Measurements from ENCODE around the gene ERC2.
A peak's percentile ranks its signal among the peaks of the same experiment; 100 is the strongest.
"Not testable (repeated sequence)": the region's sequence is repeated elsewhere in the genome, so short reads cannot be mapped to it uniquely, and the experiment has no call there.

The ERC2 gene

GRCh38 chr3:56468184-56469106 is at the start of gene ERC2:
Gene ERC2, minus strand, starts transcription at chr3:56468467.
- DNase-seq (ENCODE audit: low read depth): no peak

- DNase-seq (ENCODE audit: low read depth): no peak
Observed at GRCh38 chr3:56502738-56503137, 34.5 kb upstream of the ERC2 start.

GRCh38 chr3:56496376-56496775 is 28.1 kb upstream of the ERC2 start:
- DNase-seq (ENCODE audit: low read depth): not testable (repeated sequence)

- DNase-seq (ENCODE audit: low read depth): peak; percentile 43
Observed at GRCh38 chr3:56494679-56495322, 26.5 kb upstream of the ERC2 start.

- no peak for DNase-seq (ENCODE audit: low read depth)
Observed at GRCh38 chr3:56491566-56491965, 23.3 kb upstream of the ERC2 start.

- no peak for DNase-seq (ENCODE audit: low read depth)
Observed at GRCh38 chr3:56488812-56489600, 20.7 kb upstream of the ERC2 start.

GRCh38 chr3:56484525-56485032 is 16.3 kb upstream of the ERC2 start:
- no peak for DNase-seq (ENCODE audit: low read depth)

GRCh38 chr3:56484122-56484521 is 15.9 kb upstream of the ERC2 start:
- DNase-seq (ENCODE audit: low read depth): no peak

- DNase-seq (ENCODE audit: low read depth): no peak
Observed at GRCh38 chr3:56477646-56478045, 9.4 kb upstream of the ERC2 start.

- no peak for DNase-seq (ENCODE audit: low read depth)
Observed at GRCh38 chr3:56476771-56477170, 8.5 kb upstream of the ERC2 start.

- no peak for DNase-seq (ENCODE audit: low read depth)
Observed at GRCh38 chr3:56471771-56472170, 3.5 kb upstream of the ERC2 start.

- no peak for DNase-seq (ENCODE audit: low read depth)
Observed at GRCh38 chr3:56469141-56469540, 874 bp upstream of the ERC2 start.

- DNase-seq (ENCODE audit: low read depth): no peak
Observed at GRCh38 chr3:56467801-56468183, 475 bp downstream of the ERC2 start.

GRCh38 chr3:56467108-56467507 is 1.2 kb downstream of the ERC2 start:
- DNase-seq (ENCODE audit: low read depth): no peak

GRCh38 chr3:56459719-56460118 is 8.5 kb downstream of the ERC2 start:
- no peak for DNase-seq (ENCODE audit: low read depth)

GRCh38 chr3:56459104-56459496 is 9.2 kb downstream of the ERC2 start:
- DNase-seq (ENCODE audit: low read depth): no peak

GRCh38 chr3:56458496-56459103 is 9.7 kb downstream of the ERC2 start:
- no peak for DNase-seq (ENCODE audit: low read depth)

- no peak for DNase-seq (ENCODE audit: low read depth)
Observed at GRCh38 chr3:56456117-56456516, 12.2 kb downstream of the ERC2 start.

- no peak for DNase-seq (ENCODE audit: low read depth)
Observed at GRCh38 chr3:56453011-56453410, 15.3 kb downstream of the ERC2 start.

- no peak for DNase-seq (ENCODE audit: low read depth)
Observed at GRCh38 chr3:56452085-56452484, 16.2 kb downstream of the ERC2 start.

GRCh38 chr3:56443372-56443771 is 24.9 kb downstream of the ERC2 start:
- no peak for DNase-seq (ENCODE audit: low read depth)

- no peak for DNase-seq (ENCODE audit: low read depth)
Observed at GRCh38 chr3:56428667-56429066, 39.6 kb downstream of the ERC2 start.

All from stimulated activated CD8-positive, alpha-beta memory T cell treated with anti-CD3 and anti-CD28 coated beads, Interleukin-4, amount 100 ng/mL, for 24 hours (primary cell).